Vagina (tissue), 2 donors: ENCODE measurements around the gene NYNRIN. TPM values are rescaled to one million over a fixed set of nuclear protein-coding genes. Genes with fewer than 3 reads are reported as not detected.
"Not testable (repeated sequence)": the region's sequence is repeated elsewhere in the genome, so short reads cannot be mapped to it uniquely, and the experiment has no call there.

Experiments used
- DNase-seq, 2 donors: peaks; one replicate each; pipeline ENCODE4 v3.0.0-alpha.2; 2017; ENCODE audit errors: extremely low spot score in 2 of 2
- H3K27ac ChIP-seq: fragments of 200-600 bp; sonication (generic); one replicate; pipeline ENCODE4 v1.5.1; 2019
- H3K27me3 ChIP-seq: fragments of 200-600 bp; sonication (generic); one replicate; pipeline ENCODE4 v1.5.1; 2019
- H3K36me3 ChIP-seq, 2 donors: fragments of 200-600 bp; sonication (generic); one replicate each; pipeline ENCODE4 v1.5.1; 2017 to 2019
- H3K4me1 ChIP-seq: fragments of 200-600 bp; sonication (generic); one replicate; pipeline ENCODE4 v1.5.1; 2019
- H3K4me3 ChIP-seq, 2 donors: fragments of 200-600 bp; sonication (generic); 1 replicate in 1 of 2; 2 replicates in 1 of 2; pipeline ENCODE4 v1.5.1; 2016 to 2019
- H3K9me3 ChIP-seq: fragments of 200-600 bp; sonication (generic); one replicate; pipeline ENCODE4 v1.5.1; 2019
- CTCF ChIP-seq, 3 experiments: fragments of 450-650 bp in 2 of 3; fragments of 200-600 bp in 1 of 3; sonication (generic) in 1 of 3; IDR thresholded peaks; one replicate each; pipeline ENCODE4 v1.5.1; 2017 to 2019; ENCODE audit warnings: antibody characterized with exemption in 3 of 3, mild to moderate bottlenecking in 2 of 3, moderate library complexity in 2 of 3
- POLR2A ChIP-seq, 2 donors: fragments of 450-650 bp; IDR thresholded peaks; one replicate each; pipeline ENCODE4 v1.6.1; 2017; ENCODE audit warnings: antibody characterized with exemption in 2 of 2, mild to moderate bottlenecking in 2 of 2, moderate library complexity in 2 of 2
- POLR2AphosphoS5 ChIP-seq, 2 donors: sonication (generic); formaldehyde crosslinking; IDR thresholded peaks; one replicate each; pipeline ENCODE4 v1.9.0; 2017; ENCODE audit warnings: antibody characterized with exemption in 2 of 2, mild to moderate bottlenecking in 2 of 2, low read depth in 1 of 2; ENCODE audit not compliant: insufficient read depth in 1 of 2
- intact Hi-C: fragments of 100-400 bp; cut with DNase I; formaldehyde crosslinking; loops from one replicate; pipeline ENCODE4 v1.15.1; 2023
- total RNA-seq: library from RNA; depleted of rRNA; stranded (reverse); fragments of >200 nt; gene quantifications from one replicate; pipeline ENCODE4 v1.2.3, GENCODE V29; 2016

NYNRIN gene
- total RNA-seq: 14.7 TPM

- no peaks in the 10 kb centered on the region for H3K9me3 ChIP-seq
- no peak for TF ChIP-seq CTCF (IDR thresholded peaks at IDR 0.05)
- peak in 1 of 2 donors; percentile 46 for TF ChIP-seq POLR2AphosphoS5 (IDR thresholded peaks at IDR 0.05; ENCODE audit: insufficient read depth in 1 of 2, low read depth in 1 of 2)
- peak in 1 of 2 donors; percentile 26 for TF ChIP-seq POLR2A (IDR thresholded peaks at IDR 0.05)
- intact Hi-C loops: no loop called here
- H3K4me1 ChIP-seq: peaks cover 68% of the 10 kb centered on the region
- H3K4me3 ChIP-seq: peak within 1 kb of the TSS; percentile 69 to 79
- H3K27me3 ChIP-seq: no peaks in the 10 kb centered on the region
- H3K36me3 ChIP-seq: no peaks in the 10 kb centered on the region
- no peak for DNase-seq
- peak within 1 kb of the TSS; percentile 91 for H3K27ac ChIP-seq
Measured at GRCh38 chr14:24398653-24399446, at the start of gene NYNRIN. TSS of gene NYNRIN (plus strand) at chr14:24399003. CDS start at chr14:24399247, 244 bp downstream.

GRCh38 chr14:24349742-24350141, 49.1 kb upstream of the NYNRIN start:
- TF ChIP-seq POLR2A (IDR thresholded peaks at IDR 0.05) (no peak), POLR2AphosphoS5 (IDR thresholded peaks at IDR 0.05; ENCODE audit: insufficient read depth in 1 of 2, low read depth in 1 of 2) (no peak), CTCF (IDR thresholded peaks at IDR 0.05) (no peak)
- Histone ChIP-seq H3K36me3 (no peaks in the 10 kb centered on the region), H3K9me3 (no peaks in the 10 kb centered on the region), H3K4me1 (no peaks in the 10 kb centered on the region), H3K4me3 (no peak overlapping the region), H3K27me3 (no peaks in the 10 kb centered on the region), H3K27ac (no peak overlapping the region)
- DNase-seq: no peak
- intact Hi-C loops: no loop called here

- H3K4me1 ChIP-seq: no peaks in the 10 kb centered on the region
- intact Hi-C loops: no loop called here
- peak overlapping the region; percentile 10 for H3K27ac ChIP-seq
- no peak overlapping the region for H3K4me3 ChIP-seq
- TF ChIP-seq POLR2A (IDR thresholded peaks at IDR 0.05) (no peak), CTCF (IDR thresholded peaks at IDR 0.05) (no peak), POLR2AphosphoS5 (IDR thresholded peaks at IDR 0.05; ENCODE audit: insufficient read depth in 1 of 2, low read depth in 1 of 2) (no peak)
- no peaks in the 10 kb centered on the region for H3K27me3 ChIP-seq
- H3K9me3 ChIP-seq: no peaks in the 10 kb centered on the region
- no peaks in the 10 kb centered on the region for H3K36me3 ChIP-seq
- no peak for DNase-seq
Measured at GRCh38 chr14:24351517-24351916, 47.3 kb upstream of the NYNRIN start.

- peak overlapping the region; percentile 81 for H3K27ac ChIP-seq
- TF ChIP-seq POLR2AphosphoS5 (IDR thresholded peaks at IDR 0.05; ENCODE audit: insufficient read depth in 1 of 2, low read depth in 1 of 2) (peak in 1 of 2 donors; percentile 36), POLR2A (IDR thresholded peaks at IDR 0.05) (no peak)
- intact Hi-C loops: no loop called here
Measured at GRCh38 chr14:24353559-24354481, 45.0 kb upstream of the NYNRIN start.

GRCh38 chr14:24354482-24354825, 44.3 kb upstream of the NYNRIN start:
- peak overlapping the region; percentile 81 for H3K27ac ChIP-seq
- H3K27me3 ChIP-seq, intact Hi-C loops, H3K4me3 ChIP-seq, H3K4me1 ChIP-seq, H3K36me3 ChIP-seq, DNase-seq, H3K9me3 ChIP-seq: not testable (repeated sequence)

More at GRCh38 chr14:24353559-24354481, 45.0 kb upstream of the NYNRIN start:
- no peaks in the 10 kb centered on the region for H3K27me3 ChIP-seq
- DNase-seq: no peak
- H3K4me3 ChIP-seq: no peak overlapping the region
- H3K9me3 ChIP-seq: no peaks in the 10 kb centered on the region
- no peaks in the 10 kb centered on the region for H3K36me3 ChIP-seq
- no peaks in the 10 kb centered on the region for H3K4me1 ChIP-seq
